ENCODE data around the gene CACNB1.

DNA sequence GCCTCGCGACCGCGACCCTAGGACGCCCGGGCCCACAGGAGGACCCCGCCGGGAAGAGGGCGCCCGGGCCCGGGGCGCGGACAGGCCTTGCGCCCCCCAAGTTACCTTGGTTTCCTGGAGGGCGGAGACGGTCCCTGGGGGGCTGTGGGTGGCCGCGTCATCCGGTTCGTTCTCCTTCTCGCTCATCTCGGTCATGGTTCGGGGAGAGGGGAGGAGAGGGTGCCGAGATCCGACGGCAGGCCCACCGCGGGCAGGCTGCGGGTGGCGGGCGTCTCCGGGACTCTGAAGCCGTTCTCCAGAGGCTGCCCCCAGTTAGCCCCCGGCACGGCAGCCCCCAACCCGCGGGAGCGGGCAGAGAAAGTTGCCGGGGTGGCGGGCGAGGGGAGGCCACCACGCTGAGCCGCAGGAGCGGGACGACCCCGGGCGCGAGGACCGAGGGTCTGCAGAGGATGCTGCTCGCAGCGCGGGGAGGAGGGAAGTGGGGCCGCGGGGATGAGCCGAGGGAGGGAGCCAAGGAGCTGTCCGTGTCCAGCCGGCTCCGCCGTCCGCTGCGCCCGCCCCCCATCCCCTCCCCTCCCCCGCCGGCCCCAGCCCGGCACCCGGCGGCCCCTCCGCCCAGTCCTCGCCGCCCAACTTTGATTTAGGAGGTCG is 28.0 kb upstream of the CACNB1 start, which contains the start of gene STAC2:
- TF ChIP-seq, protein P1, sequence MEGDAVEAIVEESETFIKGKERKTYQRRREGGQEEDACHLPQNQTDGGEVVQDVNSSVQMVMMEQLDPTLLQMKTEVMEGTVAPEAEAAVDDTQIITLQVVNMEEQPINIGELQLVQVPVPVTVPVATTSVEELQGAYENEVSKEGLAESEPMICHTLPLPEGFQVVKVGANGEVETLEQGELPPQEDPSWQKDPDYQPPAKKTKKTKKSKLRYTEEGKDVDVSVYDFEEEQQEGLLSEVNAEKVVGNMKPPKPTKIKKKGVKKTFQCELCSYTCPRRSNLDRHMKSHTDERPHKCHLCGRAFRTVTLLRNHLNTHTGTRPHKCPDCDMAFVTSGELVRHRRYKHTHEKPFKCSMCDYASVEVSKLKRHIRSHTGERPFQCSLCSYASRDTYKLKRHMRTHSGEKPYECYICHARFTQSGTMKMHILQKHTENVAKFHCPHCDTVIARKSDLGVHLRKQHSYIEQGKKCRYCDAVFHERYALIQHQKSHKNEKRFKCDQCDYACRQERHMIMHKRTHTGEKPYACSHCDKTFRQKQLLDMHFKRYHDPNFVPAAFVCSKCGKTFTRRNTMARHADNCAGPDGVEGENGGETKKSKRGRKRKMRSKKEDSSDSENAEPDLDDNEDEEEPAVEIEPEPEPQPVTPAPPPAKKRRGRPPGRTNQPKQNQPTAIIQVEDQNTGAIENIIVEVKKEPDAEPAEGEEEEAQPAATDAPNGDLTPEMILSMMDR (IDR thresholded peaks at IDR 0.05), result no peak
- TF ChIP-seq POLR2A (IDR thresholded peaks at IDR 0.05), result no peak
- TF ChIP-seq POLR2AphosphoS5 (IDR thresholded peaks at IDR 0.05), result no peak
- TF ChIP-seq EP300 (IDR thresholded peaks at IDR 0.05), result no peak
